C4-2B (cell line): Measurements from ENCODE around the gene RASSF7.
A peak's percentile ranks its signal among the peaks of the same experiment; 100 is the strongest.

Experiments used
- H3K27ac ChIP-seq: fragments of 450-650 bp; 2 replicates; pipeline ENCODE4 v1.5.1; 2017
- ZFX ChIP-seq: fragments of 450-650 bp; IDR thresholded peaks from 2 replicates; pipeline ENCODE4 v1.6.1; 2017
- TF ChIP-seq, protein P1 (sequence below): fragments of 450-650 bp; conservative IDR thresholded peaks from 2 replicates; pipeline ENCODE4 v1.5.1; 2017; ENCODE audit warnings: mild to moderate bottlenecking

RASSF7 gene

DNA sequence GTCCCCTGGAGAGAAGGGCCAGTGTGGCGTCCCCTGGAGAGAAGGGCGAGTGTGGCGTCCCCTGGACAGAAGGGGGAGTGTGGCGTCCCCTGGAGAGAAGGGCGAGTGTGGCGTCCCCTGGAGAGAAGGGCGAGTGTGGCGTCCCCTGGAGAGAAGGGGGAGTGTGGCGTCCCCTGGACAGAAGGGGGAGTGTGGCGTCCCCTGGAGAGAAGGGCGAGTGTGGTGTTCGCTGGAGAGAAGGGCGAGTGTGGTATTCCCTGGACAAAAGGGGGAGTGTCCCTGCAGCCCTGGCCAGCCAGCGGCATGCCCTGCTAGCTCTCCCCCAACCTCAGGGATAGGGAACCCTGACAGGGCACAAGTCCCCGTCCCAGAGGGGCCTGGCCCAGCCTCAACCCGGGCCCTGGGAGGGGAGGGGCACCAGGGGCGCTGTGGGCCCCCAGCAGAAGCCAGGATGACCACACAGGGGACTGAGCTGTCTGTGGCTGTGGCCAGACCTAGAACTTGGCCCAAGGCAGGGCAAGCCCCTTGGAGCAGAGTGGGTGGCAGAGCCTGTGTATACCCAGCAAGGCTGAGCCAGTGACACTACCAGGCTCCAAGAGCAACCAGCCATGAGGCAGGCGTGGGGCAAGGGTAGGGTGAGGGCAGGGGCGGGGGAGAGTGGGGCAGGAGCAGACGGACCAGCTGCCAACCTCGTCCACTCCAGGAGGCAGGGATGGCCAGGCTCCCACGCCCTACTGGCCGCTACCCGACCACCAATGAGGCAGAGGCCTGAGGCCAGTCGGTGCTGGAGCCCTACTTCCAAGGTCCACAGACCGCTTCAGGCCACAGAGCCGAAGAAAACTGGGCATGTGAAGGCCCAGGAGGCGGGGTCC, 29.6 kb upstream of the RASSF7 start:
- no peak overlapping the region for H3K27ac ChIP-seq
- TF ChIP-seq, protein P1, sequence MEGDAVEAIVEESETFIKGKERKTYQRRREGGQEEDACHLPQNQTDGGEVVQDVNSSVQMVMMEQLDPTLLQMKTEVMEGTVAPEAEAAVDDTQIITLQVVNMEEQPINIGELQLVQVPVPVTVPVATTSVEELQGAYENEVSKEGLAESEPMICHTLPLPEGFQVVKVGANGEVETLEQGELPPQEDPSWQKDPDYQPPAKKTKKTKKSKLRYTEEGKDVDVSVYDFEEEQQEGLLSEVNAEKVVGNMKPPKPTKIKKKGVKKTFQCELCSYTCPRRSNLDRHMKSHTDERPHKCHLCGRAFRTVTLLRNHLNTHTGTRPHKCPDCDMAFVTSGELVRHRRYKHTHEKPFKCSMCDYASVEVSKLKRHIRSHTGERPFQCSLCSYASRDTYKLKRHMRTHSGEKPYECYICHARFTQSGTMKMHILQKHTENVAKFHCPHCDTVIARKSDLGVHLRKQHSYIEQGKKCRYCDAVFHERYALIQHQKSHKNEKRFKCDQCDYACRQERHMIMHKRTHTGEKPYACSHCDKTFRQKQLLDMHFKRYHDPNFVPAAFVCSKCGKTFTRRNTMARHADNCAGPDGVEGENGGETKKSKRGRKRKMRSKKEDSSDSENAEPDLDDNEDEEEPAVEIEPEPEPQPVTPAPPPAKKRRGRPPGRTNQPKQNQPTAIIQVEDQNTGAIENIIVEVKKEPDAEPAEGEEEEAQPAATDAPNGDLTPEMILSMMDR: no peak
- no peak for TF ChIP-seq ZFX

DNA sequence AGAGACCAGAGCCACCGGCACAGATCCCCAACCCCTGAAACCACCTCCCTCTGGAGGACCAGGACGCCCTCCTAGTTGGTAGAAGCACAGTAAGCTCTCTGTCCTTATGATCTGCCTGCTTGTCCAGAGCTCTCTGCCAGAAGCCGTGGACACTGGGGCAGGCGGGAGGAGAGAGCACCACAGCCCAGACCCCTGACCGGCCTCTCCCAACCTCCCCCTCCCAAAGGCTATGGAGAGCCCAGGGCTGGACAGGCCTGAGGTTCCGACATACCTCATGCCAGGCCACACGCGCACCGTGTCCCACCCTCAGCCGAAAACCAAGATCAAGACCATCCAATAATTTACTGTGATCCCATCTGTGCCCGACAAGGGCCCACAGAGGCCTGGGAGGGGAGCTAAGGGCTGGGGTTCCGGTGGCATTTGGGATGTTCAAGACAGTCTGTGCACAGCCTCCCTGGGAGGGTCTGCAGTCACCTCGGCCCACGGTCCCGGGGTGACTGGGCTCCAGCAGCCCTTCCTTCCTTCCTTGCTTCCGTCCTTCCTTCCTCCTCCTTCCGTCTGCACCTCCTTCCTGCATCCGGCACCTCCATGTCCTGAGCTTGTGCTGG, 28.7 kb upstream of the RASSF7 start:
- TF ChIP-seq, protein P1: no peak
- TF ChIP-seq ZFX: no peak
- H3K27ac ChIP-seq: no peak overlapping the region

DNA sequence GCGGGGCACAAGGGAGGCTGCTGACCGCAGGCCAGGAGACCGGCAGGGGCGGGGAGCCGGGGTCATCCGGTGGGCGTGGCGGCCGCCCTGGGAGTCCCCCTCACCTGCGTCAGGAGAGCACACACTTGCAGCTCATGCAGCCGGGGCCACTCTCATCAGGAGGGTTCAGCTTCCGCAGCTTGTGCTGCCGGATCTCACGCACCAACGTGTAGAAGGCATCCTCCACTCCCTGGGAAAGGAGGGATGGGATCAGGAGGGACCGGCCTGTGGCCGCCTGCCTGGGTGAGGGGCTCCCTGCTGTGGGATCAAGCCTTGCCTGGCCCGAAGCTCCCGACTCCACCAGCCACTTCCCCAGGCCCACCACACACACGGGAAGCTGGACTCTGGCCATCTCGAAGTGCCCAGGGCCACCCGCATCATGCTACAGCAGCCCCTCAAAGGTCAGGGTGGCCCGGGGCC, 28.2 kb upstream of the RASSF7 start:
- H3K27ac ChIP-seq: no peak overlapping the region
- TF ChIP-seq ZFX: no peak
- TF ChIP-seq, protein P1: no peak

DNA sequence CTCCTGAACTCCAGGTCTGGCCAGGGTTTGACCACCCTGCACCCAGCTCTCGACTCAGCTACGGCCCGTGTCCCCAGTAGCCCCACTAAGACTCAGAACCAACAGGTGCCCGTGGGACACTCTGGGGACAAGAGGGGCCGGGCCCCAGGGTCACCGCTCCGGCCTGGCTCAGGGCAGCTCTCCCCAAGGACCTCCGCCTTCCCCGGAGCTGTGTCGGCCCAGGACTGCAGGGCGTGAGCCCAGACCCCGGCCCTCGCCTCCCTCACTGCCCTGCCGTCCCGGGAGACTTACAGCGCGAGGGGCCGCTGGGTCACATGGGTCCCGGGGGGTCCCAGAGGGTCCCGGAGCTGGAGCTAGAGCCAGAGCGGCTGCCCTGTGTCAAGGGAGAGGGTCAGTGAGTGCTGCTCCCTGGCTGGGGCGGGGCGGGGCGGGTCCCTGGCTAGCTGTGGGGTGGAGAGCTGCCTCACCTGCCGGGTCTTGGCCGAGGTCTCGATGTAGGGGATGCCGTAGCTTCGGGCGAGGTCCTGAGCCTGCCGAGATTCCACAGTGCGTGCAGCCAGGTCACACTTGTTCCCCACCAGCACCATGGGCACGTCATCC, 27.7 kb upstream of the RASSF7 start:
- TF ChIP-seq, protein P1: no peak
- TF ChIP-seq ZFX: no peak
- no peak overlapping the region for H3K27ac ChIP-seq

DNA sequence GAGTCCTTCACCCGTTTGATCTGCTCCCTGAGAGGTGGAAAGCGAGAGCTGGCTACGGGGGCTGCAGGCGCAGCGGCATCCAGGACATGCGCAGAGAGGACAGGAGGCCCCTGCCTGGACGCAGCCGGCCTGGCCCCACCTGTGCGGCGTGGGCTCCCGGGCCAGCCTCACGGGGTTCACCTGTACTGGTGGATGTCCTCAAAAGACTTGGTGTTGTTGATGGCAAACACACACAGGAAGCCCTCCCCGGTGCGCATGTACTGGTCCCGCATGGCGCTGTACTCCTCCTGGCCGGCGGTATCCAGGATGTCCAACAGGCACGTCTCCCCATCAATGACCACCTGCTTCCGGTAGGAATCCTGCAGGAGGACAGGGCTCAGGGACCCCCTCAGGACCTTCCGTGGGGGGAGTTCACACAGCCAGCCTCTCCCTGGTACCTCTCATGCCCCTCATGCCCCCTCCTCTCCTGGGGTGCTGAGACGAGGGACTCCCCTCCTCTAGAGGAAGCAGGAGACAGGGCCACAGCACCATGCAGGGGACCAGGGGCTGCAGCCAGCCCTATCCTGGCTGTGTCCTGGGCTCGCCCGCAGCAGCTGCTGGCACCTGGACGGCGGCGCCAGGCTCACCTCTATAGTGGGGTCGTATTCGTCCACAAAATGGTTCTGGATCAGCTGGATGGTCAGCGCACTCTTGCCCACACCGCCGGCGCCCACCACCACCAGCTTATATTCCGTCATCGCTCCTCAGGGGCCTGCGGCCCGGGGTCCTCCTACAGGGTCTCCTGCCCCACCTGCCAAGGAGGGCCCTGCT, 27.0 kb upstream of the RASSF7 start:
- TF ChIP-seq, protein P1: no peak
- no peak for TF ChIP-seq ZFX
- peak overlapping the region; percentile 95 for H3K27ac ChIP-seq

DNA sequence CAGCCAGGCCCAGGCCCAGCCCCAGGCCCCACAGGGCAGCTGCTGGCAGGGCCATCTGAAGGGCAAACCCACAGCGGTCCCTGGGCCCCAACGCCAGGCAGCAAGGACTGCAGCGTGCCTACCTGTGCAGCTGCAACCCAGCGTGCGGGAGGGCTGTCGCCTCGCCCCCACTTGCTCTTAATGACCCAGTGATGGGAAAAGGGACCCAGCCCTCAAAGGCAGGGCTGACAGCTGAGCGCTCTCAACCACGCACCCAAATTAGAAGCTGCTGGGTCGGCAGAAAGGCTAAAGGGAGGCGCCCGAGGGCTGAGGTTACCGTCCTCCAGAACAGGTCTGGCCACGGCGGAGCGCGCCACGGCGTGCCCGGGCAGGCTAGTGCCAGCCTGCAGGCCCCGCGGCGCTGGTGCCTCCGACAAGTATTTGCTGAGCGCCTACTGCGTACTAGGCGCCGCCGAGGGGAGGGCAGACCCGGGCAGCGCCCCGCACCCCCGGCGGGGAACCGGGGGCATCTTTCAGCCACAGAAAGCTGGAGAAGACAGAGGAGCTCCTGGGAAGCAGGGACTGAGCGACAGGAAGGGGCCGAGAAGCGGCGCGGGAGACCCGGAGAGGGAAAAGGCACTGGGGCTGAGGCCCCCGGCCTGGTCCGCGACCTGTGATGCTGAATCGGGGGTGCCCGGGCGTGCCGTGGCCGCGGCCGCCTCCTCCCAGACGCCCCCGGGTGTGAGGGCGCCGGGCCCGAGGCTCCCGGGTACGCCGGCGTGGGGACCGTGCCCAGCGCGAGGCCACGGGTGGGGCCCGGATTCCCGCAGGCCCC, 26.2 kb upstream of the RASSF7 start:
- peak overlapping the region; percentile 95 for H3K27ac ChIP-seq
- peak; percentile 79; the same call in 1 of the 2 replicates for TF ChIP-seq ZFX
- TF ChIP-seq, protein P1: no peak
